Astrocyte of the hippocampus (primary cell): ENCODE measurements around the gene PAQR9.

ENCODE experiments used
- DNase-seq: peaks from one replicate; pipeline ENCODE4 v3.0.0; 2011; ENCODE audit warnings: low read depth, low spot score

The PAQR9 gene

DNA sequence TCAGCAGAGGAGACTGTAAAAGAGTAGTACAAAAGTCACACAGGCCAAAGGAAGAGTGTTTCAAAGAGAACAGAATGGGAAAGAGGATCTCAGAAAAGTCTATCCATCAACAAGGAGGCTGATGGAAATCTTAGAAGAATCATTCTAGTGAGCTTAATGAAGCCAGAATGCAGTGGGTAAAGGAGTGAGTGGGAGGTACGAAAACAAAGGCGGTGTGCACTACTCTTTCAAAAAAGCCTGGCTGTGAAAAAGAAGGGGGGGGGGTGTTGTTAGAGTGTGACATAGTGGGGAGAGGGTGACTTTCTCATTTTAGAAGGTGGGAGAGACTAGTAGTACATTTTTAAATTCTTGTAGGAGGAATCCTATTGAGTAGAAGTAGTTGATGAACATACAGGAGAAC, 11.7 kb downstream of the PAQR9 start:
- DNase-seq: no peak

DNA sequence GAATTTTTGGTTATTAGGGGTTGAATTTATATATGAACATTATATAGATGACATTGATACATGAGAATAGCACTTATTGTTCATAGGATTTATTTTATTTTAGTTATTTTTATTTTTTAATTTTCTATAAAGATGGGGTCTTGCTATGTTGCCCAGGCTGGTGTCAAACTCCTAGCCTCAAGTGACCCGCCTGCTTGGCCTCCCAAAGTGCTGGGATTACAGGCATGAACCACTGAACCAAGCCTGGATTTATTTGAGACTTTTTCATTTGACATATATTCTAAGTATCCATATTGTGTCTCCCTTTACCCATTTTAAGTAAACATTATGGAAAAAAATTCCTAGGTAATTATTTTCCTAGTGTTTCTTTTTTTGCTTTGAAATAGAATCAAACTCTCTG, 12.5 kb downstream of the PAQR9 start:
- DNase-seq: no peak

- DNase-seq: no peak
Observed at GRCh38 chr3:142947799-142948575, 15.5 kb downstream of the PAQR9 start.

DNA sequence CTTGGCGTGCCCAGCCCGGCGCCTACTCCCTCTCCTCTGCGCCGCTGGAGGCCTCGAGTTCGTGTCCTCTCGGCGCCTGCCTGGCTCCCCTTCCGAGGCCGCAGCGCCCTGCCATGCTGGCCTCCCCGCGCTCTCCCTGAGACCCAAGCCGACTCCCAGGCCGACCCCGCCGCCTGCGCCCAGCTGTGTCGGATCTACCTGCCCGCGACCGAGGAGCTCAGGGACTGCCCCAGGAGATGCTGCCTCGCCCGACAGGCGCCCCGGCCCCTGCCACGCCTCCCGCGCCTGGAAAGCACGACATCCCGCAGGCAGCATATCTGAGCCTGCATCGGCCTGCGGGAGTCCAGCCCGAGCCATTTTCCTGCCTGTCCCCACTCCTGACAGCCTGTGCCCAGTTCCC, 16.1 kb downstream of the PAQR9 start:
- DNase-seq: no peak

DNA sequence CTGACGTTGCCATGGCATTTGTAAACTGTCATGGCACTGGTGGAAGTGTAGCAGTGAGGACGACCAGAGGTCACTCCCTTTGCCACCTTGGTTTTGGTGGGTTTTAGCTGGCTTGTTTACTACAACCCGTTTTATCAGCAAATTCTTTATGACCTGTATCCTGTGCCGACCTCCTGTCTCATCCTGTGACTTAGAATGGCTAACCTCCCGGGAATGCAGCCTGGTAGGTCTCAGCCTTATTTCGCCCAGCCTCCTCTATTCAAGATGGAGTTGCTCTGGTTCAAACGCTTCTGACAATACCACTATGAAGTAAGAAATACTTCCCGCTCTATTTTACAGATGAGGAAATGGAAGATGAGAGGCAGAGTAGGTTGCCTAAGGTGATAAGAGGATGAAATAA, 16.6 kb downstream of the PAQR9 start:
- no peak for DNase-seq

DNA sequence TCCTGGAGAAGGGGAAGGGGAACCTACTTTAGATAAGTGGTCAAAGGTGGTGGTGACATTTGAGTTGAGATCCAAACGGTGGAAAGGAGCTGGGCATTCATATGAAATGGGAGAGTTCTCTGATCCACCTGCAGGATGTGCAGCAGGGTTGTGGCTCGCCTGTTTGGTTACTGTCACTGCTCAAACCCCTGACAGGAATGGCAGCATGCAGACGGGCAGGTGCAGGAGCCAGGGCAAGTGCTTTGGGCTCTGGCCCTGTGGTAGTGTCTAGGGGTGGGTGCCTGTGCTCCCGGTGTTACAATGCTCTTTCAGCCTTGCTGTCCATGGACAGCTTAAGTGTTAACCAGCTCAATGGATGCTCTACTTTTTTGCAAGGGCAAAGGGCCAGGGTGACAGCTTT, 18.5 kb downstream of the PAQR9 start:
- no peak for DNase-seq

GRCh38 chr3:142944342-142944741, 19.1 kb downstream of the PAQR9 start:
- no peak for DNase-seq

- no peak for DNase-seq
Observed at GRCh38 chr3:142943870-142944269, 19.6 kb downstream of the PAQR9 start.

DNA sequence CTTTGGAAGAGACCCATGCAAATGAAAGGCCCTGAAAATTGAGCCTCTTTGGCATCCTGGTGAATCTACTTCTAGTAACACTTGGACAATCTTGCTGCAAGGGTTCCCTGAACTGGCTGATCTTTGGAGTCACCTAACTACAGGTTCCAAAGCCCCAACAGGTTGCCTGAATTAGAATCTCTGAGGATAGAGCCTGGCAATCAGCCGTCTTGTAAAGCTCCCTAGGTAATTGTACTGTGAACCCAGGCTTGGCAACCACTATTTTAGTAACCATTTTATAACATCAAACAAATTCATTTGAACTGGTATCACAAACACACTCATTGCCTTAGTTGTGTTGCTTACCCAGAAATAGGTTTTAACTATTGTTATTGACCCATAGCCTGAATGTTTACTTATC, 20.1 kb downstream of the PAQR9 start:
- no peak for DNase-seq

DNA sequence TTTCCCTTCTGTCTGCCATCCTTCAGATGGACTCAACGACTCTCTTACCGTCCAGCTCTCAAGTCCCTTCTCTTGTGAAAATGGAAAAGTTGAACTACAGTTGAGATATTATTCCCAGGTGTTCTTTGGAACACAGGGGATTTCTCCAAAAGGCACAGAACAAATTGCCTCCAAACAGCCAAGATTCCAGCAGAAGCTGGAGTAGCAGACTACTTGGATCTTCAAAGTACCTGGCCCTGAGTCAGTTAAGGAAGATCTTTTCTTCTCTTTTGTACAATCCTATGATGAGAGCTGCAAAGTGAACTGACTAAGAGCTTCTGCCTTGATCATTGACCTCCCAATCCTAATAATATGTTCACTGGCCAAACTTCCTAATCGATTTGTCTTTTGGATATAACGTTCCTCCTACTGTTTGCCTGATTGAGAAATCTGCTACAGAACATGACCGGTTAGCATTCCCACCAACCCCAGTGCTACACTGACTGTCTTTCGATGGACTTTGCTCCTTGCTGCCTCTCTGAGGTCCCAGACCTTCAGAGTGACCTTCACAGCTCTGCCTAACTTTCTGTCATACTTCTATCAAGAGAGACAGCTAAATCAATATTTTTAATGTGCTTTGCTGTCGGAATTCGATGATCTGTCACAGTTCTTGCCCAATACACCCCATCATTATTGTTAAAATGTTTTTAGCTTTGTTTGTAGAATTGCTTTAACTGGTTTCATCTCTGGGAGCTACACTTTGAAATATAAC, 21.9 kb downstream of the PAQR9 start:
- DNase-seq: no peak

- no peak for DNase-seq
Observed at GRCh38 chr3:142940472-142940871, 23.0 kb downstream of the PAQR9 start.

DNA sequence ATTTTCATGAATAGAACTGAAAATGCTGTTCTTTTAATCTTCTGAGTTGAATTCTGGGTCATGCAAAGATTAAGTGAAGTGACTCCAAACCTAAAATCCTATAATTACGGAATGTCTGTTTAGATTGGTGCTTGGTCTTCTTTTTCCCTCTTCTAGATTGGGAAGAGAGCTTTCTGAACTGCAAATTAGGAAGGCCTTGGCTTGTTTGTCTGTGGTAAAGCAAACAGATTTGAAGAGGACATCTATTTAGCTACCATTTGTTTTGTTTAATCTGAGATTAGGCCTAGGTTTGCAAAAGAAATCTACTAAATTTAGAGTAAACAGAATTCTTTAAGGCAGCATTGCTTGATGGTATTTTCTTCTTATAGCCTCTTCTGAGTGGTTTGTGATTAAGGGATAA, 23.5 kb downstream of the PAQR9 start:
- DNase-seq: no peak

GRCh38 chr3:142935963-142936362, 27.5 kb downstream of the PAQR9 start:
- no peak for DNase-seq

GRCh38 chr3:142934887-142935269, 28.6 kb downstream of the PAQR9 start:
- DNase-seq: no peak

DNA sequence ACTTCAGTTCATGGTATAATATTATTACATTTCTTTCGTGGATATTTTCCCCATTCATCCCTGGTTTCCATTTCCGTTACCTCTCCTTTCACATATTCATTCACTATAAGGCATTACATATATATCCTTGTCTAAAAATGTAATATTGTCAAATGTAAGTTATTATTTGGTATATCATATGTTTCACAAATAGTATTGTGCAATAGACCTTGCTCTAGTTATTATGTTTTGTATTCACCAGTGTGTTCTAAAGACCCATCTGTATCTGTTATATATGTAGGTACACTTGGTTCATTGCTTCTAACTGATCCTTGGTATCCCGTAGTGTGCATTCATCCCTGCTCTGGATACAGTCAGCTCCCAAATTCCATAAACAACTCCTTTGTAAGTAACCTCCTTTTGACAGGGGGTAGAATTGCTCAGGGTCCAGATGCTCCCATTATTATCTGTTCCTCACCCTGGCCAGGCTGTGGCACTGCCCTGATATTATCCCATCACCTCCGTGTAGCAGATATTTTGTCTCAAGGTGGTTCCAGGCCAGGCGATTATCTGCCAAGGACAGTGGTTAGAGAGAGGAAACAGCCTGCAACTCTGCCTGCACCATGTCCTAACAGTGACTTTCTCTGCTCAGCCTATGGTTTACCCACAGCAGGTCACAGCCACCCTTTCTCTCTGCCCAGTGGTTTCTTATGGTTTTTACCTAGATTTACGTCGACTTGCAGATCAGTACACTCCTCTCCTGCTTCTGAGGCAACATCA, 29.2 kb downstream of the PAQR9 start:
- DNase-seq: no peak

GRCh38 chr3:142931222-142931621, 32.3 kb downstream of the PAQR9 start:
- no peak for DNase-seq

DNA sequence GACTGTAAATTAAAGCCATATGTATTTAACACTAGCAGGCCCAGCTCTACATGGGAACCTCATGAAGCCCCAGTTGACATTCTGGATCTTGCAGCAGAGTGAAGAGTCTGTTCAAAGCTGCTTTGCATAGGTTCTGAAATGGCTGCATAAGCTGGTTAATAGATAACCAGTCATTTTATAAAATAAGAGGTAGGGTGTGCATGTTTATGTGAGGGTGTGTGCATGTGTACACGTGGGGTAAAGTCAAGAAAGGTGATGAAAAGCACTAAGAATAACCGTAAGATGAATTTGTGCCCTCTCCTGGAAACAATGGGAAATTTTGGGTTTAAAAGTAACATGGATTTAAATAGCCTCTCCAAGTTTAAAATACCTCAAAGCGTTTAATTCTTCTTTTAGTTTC, 33.0 kb downstream of the PAQR9 start:
- DNase-seq: no peak

DNA sequence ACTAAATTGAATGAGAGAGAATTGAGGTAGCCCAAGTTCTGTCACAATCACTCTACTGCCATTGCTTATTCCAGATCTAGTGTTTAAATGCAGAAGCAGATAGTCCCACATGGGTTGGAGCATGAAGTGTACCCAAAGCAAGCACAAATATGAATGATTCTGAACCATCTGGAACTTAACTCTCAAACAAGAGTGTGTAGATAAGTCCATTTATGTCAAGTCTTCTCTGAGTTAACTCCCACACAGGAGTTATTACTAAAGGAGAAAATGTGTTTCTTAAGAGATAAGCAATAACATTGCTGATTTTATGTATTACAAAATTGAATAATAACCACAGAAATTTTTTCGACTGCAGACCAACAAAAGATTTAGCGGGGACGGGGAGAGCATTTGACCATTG, 33.6 kb downstream of the PAQR9 start:
- no peak for DNase-seq

- DNase-seq: peak; percentile 14
Observed at GRCh38 chr3:142929109-142929508, 34.4 kb downstream of the PAQR9 start.

DNA sequence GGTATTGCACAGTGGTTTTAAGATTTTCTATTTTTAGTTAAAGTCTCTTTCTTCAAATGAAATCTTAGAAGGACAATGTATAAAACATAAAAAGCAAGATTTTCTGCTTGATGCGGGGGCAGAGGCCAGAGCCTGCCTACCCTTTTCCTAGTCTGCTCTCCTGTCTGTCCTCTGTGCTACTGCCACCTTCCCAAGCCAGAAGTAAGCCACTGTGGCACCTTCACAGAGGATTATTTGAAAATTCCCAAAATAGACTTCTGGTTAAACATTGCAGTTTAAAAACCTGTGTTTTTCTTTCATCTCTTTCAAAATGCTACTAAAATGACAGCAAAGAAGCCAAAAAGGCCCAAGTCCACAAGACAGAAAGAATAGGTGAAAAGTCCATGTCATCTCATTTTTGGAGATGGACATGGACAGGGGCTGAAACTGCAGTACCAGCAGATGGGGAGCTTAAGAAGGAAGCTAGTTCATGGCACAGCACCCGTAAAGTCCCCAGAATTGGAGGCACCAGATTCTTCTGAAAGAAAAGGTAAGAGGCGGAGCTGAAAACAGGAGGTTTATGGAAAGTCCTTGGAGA, 37.0 kb downstream of the PAQR9 start:
- no peak for DNase-seq

DNA sequence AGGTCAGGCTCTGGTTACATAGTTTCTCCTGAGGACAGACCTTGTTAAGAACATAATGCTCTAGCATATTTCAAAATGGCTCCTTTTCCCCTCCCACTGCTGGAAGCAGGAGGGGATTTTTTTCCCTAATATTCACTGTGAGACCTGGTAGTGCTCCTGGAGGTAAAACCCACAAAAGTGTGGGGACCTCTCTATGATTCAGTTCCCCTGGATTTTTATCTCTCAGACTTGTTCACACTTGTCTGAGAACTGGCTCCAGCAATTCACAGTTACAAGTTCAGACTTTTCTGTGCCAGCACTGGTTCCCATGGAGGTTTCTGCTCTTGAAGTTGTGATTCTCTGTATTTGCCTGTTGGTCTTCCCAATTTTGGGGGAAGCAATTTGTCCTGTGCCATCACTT, 38.3 kb downstream of the PAQR9 start:
- peak; percentile 11 for DNase-seq

- DNase-seq: no peak
Observed at GRCh38 chr3:142923694-142924093, 39.8 kb downstream of the PAQR9 start.
